ENCODE results near the gene DOCK1.

The DOCK1 gene

DNA sequence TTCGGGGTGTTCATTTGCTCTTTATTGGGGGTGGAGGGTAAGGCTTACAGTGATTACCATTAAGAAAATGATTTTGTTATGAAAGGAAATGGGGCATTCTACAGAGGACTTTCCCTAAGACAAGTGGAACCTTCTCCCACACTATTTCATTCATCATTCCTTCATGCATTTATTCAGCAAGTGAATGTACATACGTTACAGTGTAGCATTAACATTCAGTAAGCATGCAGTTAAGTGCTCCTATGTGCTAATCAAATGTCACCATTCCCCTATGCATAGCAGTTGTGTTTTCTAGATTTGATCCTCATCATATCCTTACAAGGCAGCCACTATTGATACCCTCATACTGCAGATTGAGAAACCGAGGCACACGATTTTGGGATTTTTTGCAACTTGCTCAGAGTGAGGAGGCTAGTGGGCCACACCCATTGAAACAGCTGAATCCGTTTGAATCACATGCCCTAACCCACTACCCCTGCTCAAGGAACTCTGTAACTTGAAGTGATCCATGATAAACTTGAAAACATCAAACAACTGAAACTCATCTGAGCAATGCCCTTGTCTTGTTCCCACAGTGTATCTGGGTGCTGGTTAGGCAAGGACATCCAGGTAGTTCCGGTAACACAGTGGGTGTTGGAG lies 274.5 kb downstream of the DOCK1 start:
- no peak for DNase-seq (ENCODE audit: low spot score)

DNA sequence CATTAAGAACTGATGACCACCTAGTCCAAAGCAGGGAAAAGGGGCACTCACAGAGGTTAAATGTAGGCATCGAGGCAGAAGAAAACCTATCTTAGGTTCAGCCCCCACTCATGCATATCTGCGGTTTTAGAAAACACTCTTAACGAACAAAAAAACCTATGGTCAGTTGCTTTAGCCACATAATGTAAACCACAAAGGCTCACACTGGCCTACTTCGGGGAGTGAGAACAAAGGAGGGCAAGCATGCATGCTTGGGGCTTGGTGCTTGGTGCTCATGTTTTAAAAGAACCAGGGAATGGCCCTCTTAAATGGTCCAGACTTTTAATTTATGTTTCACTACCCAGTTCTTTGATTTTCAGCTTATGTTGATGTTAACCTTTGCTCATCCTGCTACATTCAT lies 276.9 kb downstream of the DOCK1 start:
- DNase-seq (ENCODE audit: low spot score), result no peak

DNA sequence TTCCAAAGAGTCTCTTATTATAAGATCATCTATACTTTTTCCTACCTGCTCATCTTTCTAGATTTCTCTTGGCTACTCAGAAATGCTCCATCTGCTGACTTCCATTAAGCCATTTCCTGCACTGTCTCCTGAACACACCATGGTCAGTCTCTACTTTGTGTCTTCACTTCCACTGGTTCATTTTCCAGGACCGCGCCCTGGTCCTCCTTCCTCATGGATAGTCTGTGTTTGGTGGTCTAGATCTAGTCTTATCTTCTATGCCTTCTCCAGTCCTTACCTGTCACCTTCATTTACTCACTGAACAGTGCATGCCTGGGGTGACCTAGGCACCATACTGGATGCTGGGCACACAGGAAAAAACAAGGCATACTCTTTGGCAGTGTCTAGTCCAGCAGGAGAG lies 279.4 kb downstream of the DOCK1 start:
- DNase-seq (ENCODE audit: low spot score), result no peak

DNA sequence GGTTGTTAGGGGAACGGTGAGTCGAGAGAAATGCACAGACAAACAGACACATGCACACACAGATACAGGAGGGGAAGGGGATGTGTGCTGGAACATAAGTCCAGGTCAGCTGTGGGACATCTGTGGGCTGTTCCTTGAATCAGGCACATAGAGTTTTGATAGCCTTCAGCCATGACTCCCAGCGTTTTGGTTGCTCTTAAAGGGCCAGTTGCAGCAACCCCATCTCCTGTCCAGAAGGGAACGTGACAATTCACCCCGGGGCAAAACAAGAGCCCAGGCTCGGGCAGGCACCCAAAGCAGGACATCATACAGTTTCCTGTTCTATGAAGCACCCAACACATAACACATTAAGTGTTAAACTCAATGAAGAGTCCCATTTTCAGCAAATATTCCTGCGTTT lies 281.6 kb downstream of the DOCK1 start:
- no peak for DNase-seq (ENCODE audit: low spot score)

DNA sequence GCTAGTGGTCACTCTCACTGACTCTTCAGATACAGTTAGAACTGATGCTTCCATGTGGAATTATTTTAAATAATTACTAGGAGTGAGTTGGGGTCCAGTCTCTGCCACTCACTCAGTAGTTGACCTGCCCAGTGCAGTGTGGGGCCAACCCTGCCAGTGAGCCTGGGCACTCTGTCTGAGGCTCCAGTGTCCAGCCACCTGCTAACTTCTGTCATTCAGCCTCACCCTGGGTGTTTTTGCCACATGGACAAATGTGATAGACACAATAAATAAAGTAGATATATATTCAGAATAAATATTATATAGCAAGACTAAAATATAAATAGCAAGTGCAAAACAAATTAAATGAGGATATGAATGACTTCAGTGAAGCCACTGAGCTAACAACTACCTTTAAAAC lies 284.0 kb downstream of the DOCK1 start:
- no peak for DNase-seq (ENCODE audit: low spot score)

DNA sequence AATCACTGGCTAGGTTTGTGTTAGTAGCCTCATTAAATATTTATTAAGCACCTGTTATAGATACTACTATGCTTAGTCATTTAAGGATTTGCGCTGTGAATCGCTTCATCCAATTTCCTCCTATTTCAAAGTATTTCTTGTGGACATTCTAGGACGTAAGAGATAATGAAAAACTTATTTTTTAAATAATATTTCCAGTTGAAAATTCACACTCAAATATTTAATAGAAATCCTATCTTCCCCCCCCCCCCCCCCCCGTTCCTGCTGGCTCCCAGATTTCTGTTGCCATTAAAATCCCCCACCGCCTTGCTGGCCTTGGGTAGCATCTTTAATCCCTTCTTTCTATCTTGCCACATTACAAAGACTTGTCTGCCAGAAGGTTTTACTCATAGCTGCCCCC lies 285.2 kb downstream of the DOCK1 start:
- no peak for DNase-seq (ENCODE audit: low spot score)

DNA sequence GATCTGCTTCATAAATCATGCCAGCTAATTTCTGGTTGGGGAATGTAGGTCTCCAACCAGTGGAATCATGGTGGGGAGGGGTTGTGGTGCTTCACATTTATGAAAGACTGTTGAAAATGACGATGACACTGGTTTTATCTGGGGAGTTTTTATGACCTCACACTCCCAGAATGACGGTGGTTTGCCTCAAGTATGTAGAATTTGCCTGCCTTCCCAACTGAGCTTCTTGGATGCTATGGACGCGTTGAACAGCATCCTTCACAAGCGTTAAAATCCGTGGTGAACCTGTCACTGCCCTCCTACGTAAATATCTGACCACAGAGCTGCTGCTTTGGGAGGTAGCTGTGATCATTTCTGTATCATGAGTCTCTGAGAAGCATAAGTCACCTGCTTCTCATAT lies 287.9 kb downstream of the DOCK1 start:
- DNase-seq (ENCODE audit: low spot score), result no peak

DNA sequence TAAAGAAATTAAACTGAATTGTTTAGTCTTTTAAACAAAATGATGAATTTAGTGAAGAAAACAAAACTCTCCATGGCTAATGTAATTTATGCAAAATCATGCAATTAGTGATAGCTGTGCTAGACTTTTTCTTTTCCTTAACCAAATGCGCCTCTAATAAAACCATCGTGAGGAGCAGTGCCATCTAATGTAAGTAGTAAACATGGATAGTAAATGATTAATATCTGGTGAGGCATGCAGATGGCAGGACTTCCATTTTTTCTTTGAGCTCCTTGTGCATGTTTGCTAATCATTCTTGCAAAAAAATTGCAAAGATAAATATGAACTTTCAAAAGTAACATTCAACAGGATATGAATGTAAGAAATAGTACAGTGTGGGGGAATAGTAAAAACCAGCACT lies 288.9 kb downstream of the DOCK1 start:
- DNase-seq (ENCODE audit: low spot score), result no peak

DNA sequence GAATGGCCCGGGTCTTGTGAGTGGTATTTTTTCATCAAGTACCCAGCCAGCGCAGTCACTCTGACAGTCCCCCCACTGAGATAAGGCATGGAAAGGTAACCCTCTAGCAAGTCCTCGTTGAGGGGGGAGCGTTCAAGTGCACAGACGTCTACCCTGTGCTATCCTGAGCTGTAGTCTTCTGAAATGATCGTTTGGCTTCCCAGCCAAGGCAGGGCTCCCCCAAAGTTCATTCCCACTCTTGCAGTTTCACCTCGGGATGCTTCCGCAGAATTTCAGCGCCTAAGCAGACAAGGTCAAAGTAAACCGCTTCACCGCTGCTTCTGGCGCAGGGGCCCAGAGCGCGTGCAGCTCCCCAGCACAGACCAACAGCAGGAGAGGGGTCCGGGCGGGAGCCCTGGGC lies 289.4 kb downstream of the DOCK1 start:
- DNase-seq (ENCODE audit: low spot score), result no peak

DNA sequence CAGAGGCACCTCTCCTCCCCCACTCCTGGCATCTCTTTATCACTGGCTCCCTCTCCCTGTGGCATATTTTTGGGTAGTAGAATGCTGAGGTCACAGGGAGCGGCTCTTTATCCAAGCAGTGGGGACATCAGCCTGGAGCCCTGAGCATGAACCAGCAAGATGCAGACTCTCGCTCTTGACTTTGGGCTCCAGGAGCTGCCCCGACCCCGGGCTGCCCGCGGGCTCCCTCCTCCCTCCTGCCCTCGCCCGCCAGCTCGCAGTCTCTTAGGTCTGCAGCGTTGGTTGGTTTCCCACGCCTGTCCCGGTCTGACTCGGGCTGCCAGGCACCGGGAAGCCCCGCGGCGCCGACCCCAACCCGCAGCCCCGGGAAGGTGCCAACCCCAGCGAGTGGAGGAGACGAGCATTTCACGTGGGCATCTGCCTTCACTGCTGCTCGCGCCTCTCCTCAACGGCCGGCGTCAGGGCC lies 289.8 kb downstream of the DOCK1 start:
- no peak for DNase-seq (ENCODE audit: low spot score)

DNA sequence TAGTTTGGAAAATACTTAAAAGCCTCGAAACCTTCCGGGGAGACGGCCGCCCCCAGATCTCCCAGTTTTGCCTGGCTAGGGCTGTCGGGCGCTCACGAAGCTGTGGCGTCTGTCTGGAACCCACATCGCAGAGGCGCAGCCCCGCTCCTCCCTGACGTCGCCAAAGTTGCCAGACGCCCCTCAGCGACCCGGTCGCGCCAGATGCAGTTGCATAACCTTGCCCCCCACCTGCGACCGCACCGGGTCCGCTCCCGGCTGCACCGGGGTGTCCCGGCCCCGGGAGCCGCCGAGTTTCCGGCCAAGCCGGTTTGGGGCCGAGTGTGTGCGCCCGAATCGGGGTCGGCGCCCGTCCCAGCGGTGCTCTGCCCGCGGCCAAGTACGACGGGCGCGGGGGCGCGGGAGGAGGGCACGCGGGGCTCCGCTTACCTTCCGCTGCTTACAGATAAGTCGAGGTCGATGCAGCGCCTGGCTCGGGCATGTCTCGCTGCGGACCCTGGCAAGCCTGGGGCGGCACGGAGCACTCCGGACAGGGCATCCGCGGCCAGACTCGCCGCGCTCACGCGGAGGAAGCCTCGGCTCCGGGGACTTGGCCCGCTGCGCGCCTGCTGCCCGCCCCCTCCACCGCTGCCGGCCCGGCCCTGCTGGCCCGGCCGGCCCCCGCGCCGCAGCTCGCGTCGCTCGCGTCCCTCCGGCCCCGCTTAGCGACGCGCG lies 290.5 kb downstream of the DOCK1 start:
- no peak for DNase-seq (ENCODE audit: low spot score)

DNA sequence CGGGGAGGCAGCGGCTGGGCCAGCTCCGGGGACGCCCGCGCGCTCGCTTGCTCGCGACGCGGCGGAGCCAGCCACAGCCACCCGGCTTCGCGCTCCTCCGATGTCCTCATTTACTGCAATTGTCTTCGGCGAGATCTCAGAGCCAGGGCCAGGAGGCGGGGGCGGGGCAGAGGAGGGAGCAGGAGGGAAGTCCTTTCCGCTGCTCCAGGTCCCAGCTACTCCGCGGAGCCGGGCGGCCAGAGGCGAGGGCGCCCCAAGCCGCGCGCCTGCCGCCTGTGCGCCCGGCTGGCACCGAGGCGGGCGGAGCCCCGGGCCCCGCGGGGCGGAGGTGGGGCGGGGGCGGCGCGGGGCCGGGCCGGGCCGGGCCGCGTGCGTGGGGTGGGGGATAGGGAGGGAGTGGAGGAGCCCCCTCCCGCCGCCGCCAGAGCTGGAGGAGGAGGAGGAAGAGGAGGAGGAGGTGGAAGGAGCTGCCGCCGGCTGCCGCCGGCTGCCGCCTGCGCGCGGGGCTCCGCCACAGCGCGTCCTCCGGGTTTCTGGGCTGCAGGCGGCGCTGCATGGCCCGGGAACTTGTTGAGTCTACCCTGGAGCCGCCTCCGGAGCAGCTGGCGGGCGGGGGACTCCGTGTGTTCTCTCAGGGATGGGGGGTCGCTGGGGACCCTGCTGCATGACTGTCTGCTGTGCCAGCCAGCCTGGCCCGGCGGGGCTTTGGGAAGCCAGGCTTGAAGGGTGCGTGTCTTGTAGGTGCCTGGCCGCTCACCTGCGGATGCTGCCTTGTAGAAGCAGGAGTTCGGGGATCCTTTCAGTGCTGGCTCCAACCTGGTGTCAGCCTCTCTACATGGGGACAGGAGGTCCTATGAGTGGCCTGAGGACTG lies 291.3 kb downstream of the DOCK1 start, which contains the start of gene INSYN2A:
TSS of gene INSYN2A (minus strand) at position 310 of the 872 bp plus-strand sequence. CDS start 20,196 bp downstream, outside the sequence.
- no peak for DNase-seq (ENCODE audit: low spot score)

DNA sequence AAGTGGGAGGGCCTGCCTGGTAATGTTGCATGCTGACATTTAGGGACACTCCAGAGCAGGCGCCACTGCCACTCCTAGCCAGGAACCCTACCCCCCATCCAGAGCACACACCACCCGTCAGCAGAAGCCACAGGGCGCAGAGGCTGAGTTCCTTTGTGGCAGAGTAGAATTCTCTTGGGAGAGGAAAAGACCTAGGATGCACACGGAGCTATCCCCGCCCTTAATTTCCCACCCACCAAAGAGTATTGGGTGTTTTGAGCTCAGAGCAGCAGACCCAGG lies 291.9 kb downstream of the DOCK1 start:
- DNase-seq (ENCODE audit: low spot score), result no peak

DNA sequence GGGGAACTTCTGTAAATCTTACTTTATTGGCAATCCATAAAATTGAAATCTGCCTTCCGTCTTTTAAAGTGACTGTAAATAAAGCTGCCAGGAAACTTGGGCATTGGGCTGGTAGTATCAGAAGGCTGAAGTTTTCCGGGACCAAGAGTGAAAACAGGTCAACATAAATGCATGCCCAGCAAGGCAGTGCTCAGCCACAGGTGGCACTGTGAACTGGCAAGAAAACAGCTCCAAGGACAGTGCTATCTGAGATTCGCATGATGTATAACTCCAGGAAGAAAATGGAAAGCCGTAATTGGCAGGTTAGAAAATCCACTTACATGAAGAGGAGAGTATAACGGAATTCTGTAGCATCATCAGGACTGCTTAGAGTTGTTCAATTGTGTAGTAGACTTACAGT lies 293.1 kb downstream of the DOCK1 start:
- DNase-seq (ENCODE audit: low spot score), result no peak

DNA sequence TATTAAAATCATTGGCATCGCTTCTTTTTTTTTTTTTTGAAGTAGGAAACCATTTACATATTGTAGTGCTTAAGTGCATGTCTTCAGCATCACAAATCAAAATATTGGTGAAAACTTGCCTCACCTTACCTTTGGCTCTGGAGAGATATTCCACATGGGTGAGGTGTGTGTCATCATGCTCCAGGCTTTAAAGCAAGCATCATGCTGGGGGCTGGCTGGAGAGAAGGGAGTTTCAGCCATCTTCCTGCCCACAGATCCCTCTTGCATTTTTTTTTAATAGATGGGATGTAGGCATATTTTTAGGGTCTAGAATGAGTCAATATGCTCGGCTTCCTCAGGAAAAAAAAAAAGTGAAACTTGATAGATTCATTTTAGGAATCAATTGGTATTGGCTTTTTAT lies 293.5 kb downstream of the DOCK1 start:
- DNase-seq (ENCODE audit: low spot score), result no peak

DNA sequence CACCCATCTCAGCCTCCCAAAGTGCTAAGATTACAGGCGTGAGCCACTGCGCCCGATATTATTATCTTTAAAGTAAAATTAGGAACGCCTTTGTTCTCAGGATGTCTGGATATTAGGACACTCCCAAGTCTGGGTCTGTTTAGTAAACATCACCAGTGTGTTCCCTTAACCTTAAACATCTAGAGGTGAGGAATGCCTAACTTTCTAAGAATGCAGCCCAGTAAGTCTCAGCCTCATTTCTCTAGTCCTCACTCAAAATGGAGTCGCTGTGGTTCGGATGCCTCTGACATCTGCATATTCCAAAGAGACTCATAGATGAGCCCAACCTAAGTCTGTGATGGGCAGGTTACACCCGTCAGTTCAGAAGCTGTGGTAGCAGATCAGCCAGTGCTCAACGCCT lies 295.4 kb downstream of the DOCK1 start:
- no peak for DNase-seq (ENCODE audit: low spot score)

DNA sequence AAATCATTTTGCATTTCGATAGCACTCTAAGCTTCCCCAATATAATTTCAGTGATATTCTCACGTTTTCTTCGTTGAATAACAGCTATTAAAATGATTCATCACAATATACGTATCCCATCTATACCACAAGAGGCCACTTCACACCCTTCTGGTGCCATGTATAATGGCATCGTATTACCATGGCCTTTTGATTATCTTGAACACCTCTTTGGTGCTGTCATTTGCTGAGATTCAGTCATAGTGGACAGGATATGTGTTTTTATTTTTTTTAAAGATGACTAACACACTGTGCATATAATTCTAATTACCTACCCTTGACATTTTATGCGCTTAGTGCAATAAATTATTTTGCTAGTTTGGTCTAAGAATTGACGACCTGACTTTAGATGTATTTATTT lies 297.8 kb downstream of the DOCK1 start:
- DNase-seq (ENCODE audit: low spot score), result no peak

DNA sequence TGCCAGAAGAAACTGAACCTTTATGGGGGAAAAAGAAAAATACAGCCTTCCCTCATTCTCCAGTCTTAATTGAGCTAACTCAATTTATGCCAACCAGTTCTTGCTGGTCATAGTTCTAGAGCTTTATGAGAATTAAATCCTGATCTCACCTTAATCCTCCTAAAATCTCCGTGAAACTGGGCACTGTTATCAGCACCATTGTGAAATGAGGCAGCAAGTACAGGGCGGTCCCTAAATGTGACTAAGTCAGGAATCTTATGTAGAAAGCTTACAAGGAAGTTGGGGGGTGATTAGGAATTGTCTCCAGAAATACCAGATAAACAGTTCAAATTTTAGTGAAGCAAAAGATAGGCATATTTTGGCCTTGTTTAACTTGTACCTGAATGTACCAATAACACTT lies 301.9 kb downstream of the DOCK1 start:
- no peak for DNase-seq (ENCODE audit: low spot score)

DNA sequence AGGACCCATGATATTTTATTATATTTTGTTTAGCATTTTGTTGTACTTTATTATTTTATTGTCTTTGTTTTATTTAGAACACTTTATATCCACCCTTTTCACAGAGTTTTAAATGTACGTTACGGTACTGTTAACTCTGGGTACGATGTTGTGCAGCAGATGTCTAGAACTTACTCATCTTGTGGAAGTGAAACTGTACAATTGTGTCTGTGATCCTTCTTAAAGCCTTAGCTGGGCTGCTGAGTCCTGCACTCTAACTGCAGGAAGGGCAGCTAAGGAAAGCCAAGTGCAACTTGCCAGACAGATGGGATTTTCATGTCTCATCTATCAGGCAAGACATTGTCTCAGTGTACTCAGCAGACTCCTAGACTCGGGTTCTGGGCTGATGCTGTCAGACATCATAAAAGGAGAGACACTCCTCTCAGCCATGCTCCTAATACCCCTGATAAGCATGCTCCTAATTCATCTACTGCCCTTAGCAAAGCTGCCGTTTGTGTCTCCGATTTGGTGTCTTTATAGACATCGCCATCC lies 305.8 kb downstream of the DOCK1 start:
- no peak for DNase-seq (ENCODE audit: low spot score)

DNA sequence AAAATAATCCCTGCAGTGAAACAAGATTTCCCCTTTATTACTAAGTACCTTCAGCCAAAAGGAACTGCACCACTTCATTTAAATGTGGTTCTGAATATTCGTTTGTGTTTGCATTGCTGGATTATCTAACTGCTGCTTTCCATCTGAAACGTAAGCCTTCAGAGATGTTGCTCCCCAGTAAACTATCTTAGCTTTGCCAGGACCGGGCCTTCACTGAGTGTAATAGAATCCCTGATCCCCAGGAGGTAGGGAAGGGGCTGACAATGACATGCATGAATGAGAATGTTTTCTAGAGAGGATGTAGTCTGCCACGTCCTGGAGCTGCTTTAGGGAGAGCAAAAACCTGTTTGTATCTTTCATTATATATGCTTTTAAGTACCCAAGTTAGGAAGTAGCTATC lies 310.6 kb downstream of the DOCK1 start:
- no peak for DNase-seq (ENCODE audit: low spot score)

DNA sequence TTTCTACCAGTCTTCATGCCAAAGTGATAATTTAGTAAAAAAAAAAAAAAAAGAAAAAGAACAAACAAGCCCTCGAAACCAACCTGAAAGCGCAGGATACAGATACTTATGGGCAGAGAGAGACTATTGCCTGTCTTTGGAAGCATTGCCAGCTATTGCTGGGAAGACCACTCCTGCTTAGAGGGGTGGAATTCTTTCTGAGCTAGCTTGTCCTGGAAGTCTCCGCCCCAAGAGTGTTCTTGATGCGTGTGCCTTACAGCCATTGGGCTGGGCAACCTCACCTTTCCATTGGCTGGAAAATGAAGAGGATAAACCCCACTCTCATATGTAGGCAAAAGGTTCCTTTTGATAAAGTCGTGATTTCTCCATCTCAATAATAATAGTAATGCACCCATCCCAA lies 311.0 kb downstream of the DOCK1 start:
- no peak for DNase-seq (ENCODE audit: low spot score)

DNA sequence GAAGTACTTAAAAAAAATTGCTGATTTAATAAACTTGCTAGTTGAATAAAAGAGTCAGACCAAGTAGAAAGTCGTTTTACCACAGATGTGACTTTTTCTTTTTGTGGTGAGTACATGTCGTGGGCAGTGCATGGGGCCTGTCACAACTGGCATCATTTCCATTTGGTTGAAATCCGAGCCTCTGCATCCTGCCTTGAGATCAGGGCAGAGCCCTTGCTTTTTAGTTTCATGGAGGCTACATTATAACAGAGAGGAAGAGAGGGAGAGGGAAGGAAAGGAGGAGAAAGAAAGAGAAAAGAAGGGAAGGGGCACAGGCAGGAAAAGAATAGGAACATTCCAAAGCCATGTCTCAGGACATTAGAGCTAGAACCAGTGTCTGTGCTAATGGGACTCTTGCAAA lies 311.6 kb downstream of the DOCK1 start:
- DNase-seq (ENCODE audit: low spot score), result no peak

DNA sequence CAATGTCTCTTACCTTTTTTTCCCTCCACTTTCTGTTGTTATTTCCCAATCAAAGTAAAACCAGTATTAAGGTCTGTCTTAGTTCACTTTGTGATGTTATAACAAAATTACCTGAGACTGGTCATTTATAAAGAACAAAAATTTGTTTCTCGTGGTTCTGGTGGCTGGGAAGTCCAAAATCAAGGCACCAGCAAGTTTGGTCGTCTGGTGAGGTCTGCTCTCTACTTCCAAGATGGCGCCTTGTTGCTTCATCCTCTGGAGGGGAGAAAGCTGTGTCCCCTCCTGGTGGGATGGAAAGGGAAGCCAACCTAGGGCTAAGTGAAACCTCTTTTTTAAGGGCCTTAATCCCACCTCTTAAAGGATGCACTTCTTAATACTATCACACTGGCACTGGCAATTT lies 313.4 kb downstream of the DOCK1 start:
- DNase-seq (ENCODE audit: low spot score), result no peak
